ENCODE data around the gene ICA1.

DNA sequence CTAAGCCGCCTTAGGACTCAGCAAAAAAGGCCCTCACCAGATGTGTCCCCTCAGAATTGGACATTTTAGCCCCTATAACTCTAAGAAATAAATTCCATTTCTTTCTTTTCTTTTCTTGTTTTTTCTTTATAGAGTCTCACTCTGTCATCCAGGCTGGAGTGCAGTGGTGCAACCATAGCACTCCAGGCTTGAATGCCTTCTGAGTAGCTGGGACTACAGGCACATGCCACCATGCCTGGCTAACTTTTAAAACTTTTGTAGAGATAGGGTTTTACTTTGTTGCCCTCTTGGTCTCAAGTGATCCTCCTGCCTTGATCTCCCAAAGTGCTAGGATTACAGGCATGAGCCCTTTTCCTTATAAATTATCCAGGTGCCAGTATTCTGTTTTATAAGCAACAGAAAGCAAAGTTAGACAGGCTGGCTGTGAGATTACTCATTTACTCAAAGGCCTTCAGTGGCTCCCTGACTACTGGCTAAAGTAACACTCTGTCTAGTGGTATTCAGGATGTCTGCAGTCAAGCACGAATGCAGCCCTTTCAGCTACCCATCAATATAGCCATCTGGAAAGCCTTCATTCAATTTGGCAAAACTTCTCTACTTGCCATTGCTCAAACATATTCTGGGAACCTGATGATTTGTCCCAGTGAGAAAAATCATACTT lies 128.6 kb downstream of the ICA1 start:
- TF ChIP-seq, protein P1, sequence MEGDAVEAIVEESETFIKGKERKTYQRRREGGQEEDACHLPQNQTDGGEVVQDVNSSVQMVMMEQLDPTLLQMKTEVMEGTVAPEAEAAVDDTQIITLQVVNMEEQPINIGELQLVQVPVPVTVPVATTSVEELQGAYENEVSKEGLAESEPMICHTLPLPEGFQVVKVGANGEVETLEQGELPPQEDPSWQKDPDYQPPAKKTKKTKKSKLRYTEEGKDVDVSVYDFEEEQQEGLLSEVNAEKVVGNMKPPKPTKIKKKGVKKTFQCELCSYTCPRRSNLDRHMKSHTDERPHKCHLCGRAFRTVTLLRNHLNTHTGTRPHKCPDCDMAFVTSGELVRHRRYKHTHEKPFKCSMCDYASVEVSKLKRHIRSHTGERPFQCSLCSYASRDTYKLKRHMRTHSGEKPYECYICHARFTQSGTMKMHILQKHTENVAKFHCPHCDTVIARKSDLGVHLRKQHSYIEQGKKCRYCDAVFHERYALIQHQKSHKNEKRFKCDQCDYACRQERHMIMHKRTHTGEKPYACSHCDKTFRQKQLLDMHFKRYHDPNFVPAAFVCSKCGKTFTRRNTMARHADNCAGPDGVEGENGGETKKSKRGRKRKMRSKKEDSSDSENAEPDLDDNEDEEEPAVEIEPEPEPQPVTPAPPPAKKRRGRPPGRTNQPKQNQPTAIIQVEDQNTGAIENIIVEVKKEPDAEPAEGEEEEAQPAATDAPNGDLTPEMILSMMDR (IDR thresholded peaks at IDR 0.05; ENCODE audit: low read depth, low read length, poor library complexity, severe bottlenecking): no peak
- TF ChIP-seq EZH2phosphoT487 (IDR thresholded peaks at IDR 0.05; ENCODE audit: borderline replicate concordance, low read length): no peak

Measured in DOHH2 (cell line).